Hepatocyte (in vitro differentiated cells): Measurements from ENCODE around the gene TRAPPC2. TPM values are rescaled to one million over a fixed set of nuclear protein-coding genes. Genes with fewer than 3 reads are reported as not detected.
A peak's percentile ranks its signal among the peaks of the same experiment; 100 is the strongest.

ENCODE experiments used
- DNase-seq: peaks from one replicate; pipeline ENCODE4 v3.0.0-alpha.2; 2016; ENCODE audit warnings: low spot score
- H2AFZ ChIP-seq: fragments of 200-600 bp; sonication (generic); 2 replicates; pipeline ENCODE4 v1.6.0; 2016; ENCODE audit warnings: antibody characterized with exemption, mild to moderate bottlenecking
- H3K27ac ChIP-seq: fragments of 200-600 bp; sonication (generic); 2 replicates; pipeline ENCODE4 v1.5.1; 2016; ENCODE audit warnings: mild to moderate bottlenecking
- H3K27me3 ChIP-seq: fragments of 200-600 bp; sonication (generic); 2 replicates; pipeline ENCODE4 v1.6.1; 2016
- H3K36me3 ChIP-seq: fragments of 200-600 bp; sonication (generic); replicated peaks from 2 replicates; pipeline ENCODE4 v1.5.1; 2016; ENCODE audit warnings: low read depth; ENCODE audit not compliant: insufficient read depth
- H3K4me1 ChIP-seq: fragments of 200-600 bp; sonication (generic); 2 replicates; pipeline ENCODE4 v1.5.1; 2016; ENCODE audit warnings: mild to moderate bottlenecking, moderate library complexity; ENCODE audit not compliant: insufficient read depth
- H3K4me2 ChIP-seq: fragments of 200-600 bp; sonication (generic); 2 replicates; pipeline ENCODE4 v1.6.0; 2016
- H3K4me3 ChIP-seq: fragments of 200-600 bp; sonication (generic); 2 replicates; pipeline ENCODE4 v1.5.1; 2016; ENCODE audit warnings: mild to moderate bottlenecking
- H3K79me2 ChIP-seq: fragments of 200-600 bp; sonication (generic); 2 replicates; pipeline ENCODE4 v1.6.0; 2017; ENCODE audit warnings: mild to moderate bottlenecking
- H3K9me2 ChIP-seq: fragments of 200-600 bp; sonication (generic); replicated peaks from 2 replicates; pipeline ENCODE4 v1.6.0; 2017; ENCODE audit warnings: mild to moderate bottlenecking; ENCODE audit not compliant: insufficient read depth
- H3K9me3 ChIP-seq: fragments of 200-600 bp; sonication (generic); 2 replicates; pipeline ENCODE4 v1.5.1; 2016; ENCODE audit warnings: low read depth, mild to moderate bottlenecking
- H4K20me1 ChIP-seq: fragments of 200-600 bp; sonication (generic); 2 replicates; pipeline ENCODE4 v1.6.0; 2016; ENCODE audit warnings: mild to moderate bottlenecking; ENCODE audit not compliant: insufficient read depth, poor library complexity, severe bottlenecking
- CTCF ChIP-seq: fragments of 200-600 bp; sonication (generic); IDR thresholded peaks from 2 replicates; pipeline ENCODE4 v1.5.1; 2016; ENCODE audit warnings: antibody characterized with exemption, mild to moderate bottlenecking; ENCODE audit not compliant: poor library complexity
- EZH2 ChIP-seq: fragments of 200-600 bp; sonication (generic); IDR thresholded peaks from 2 replicates; pipeline ENCODE4 v1.6.1; 2016; ENCODE audit warnings: antibody characterized with exemption, mild to moderate bottlenecking, borderline replicate concordance
- EZH2phosphoT487 ChIP-seq: fragments of 200-600 bp; sonication (generic); IDR thresholded peaks from one replicate; pipeline ENCODE4 v1.6.1; 2018; ENCODE audit warnings: antibody characterized with exemption, mild to moderate bottlenecking, low read depth, moderate library complexity; ENCODE audit not compliant: unreplicated experiment, severe bottlenecking
- WGBS: methylation state at CpG from one replicate; pipeline ENCODE4 v1.1.6; 2016; ENCODE audit warnings: low lambda C conversion rate; ENCODE audit errors: missing lambda C conversion rate; 5-methylcytosine and 5-hydroxymethylcytosine counted together
- polyA plus RNA-seq: library from polyadenylated mRNA; unstranded; fragments of >200 nt; fragmentation: Nextera tagmentation; extraction: Ambion mirVana; gene quantifications from 2 replicates; pipeline ENCODE4 v1.2.1, GENCODE V29; 2016
- total RNA-seq: library from RNA; depleted of rRNA; stranded (reverse); fragments of >200 nt; gene quantifications from 2 replicates; pipeline ENCODE4 v1.2.3, GENCODE V29; 2014

TRAPPC2 gene
- total and polyA plus RNA-seq, 2 experiments from 2014 or later = 15.8 to 24.8 TPM

DNA sequence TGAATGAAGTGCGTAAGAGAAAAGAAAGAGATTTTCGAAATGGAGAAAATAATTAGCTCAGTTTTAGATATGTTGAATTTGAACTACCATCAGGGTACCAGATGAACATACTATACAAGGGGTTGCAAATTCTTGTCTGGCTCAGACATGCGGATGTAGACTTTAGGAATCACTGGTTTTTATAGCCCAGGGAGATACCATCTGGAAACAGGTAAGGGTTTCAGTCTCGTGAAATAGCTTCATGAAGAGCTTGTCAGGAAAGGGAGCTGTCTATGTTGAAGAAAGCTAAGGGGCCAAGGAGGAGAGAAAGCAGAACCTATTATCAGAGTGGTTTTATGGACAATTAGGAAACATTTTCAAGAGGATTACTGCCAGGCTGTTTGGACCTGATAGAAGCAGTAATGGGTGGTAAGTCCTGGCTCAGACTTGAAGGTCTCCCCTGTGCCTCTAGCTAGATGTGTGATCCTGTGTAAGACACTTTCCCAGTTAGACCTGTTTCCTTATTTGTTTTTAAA lies 38.8 kb downstream of the TRAPPC2 start:
- H3K79me2 ChIP-seq = peaks cover 96% of the 10 kb centered on the region
- peak overlapping the region; percentile 10 for H3K27ac ChIP-seq
- H3K4me3 ChIP-seq = no peak overlapping the region
- H3K4me2 ChIP-seq = peak overlapping the region; percentile 16
- H3K9me3 ChIP-seq = no peaks in the 10 kb centered on the region
- DNase-seq = no peak
- peaks cover 62% of the 10 kb centered on the region for H4K20me1 ChIP-seq
- no peaks in the 10 kb centered on the region for H3K36me3 ChIP-seq
- no peak overlapping the region for H2AFZ ChIP-seq
- no peaks in the 10 kb centered on the region for H3K27me3 ChIP-seq
- no peak for TF ChIP-seq EZH2
- TF ChIP-seq EZH2phosphoT487 = no peak
- no peak for TF ChIP-seq CTCF
- peaks cover 14% of the 10 kb centered on the region for H3K4me1 ChIP-seq
- 74% methylated on average over 4 of the region's 4 CpGs for WGBS
- no peaks in the 10 kb centered on the region for H3K9me2 ChIP-seq

DNA sequence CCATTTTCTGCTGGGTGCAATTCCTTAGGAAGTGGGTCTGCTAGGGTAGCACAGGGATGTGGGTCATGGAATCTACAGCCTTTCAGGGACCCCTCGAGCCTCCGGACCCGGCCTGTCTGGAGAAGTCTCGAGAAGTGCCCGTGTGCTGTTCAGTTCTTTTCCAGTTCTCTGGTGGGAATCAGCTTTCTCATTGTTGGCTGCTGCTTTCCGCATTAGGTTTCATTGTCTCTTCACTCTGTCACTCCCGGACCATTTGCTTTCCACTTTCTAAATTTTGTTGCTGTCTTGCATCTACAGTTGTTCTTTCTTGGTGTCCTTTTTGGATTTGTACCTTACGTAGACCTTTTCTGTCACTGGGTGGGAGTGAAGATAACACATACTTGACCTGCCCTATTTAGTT lies 39.4 kb downstream of the TRAPPC2 start:
- WGBS = 80% methylated on average over 8 of the region's 8 CpGs
- no peak overlapping the region for H2AFZ ChIP-seq
- no peaks in the 10 kb centered on the region for H3K27me3 ChIP-seq
- H3K9me3 ChIP-seq = no peaks in the 10 kb centered on the region
- peak overlapping the region; percentile 10 for H3K27ac ChIP-seq
- H3K36me3 ChIP-seq = no peaks in the 10 kb centered on the region
- DNase-seq = no peak
- H3K9me2 ChIP-seq = no peaks in the 10 kb centered on the region
- H3K4me1 ChIP-seq = peaks cover 14% of the 10 kb centered on the region
- no peak overlapping the region for H3K4me3 ChIP-seq
- peak overlapping the region; percentile 16 for H3K4me2 ChIP-seq
- H4K20me1 ChIP-seq = peaks cover 62% of the 10 kb centered on the region
- peaks cover 96% of the 10 kb centered on the region for H3K79me2 ChIP-seq
- TF ChIP-seq CTCF (no peak), EZH2 (no peak), EZH2phosphoT487 (no peak)

DNA sequence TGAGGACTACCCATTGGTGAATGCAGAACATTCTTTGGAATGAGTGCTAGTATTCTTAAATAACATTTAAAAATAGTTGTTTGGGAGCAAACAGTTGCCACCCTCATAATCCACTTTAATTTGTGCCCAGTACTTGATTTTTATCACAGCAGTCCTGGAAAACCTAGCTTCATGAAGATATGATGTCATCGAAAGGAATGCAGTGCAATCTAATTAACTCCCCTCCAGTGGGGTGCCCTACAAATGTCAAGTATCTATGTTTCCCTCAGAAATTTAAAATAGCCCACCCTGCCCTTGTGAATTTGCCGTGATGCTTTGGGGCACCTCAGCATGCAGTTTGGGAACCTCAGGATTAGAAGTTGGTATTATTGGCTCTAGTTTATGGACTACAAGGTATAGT lies 40.1 kb downstream of the TRAPPC2 start:
- no peak overlapping the region for H3K27ac ChIP-seq
- TF ChIP-seq EZH2phosphoT487 (no peak), EZH2 (no peak), CTCF (no peak)
- H3K36me3 ChIP-seq = no peaks in the 10 kb centered on the region
- WGBS = 80% methylated on average over 2 of the region's 2 CpGs
- no peaks in the 10 kb centered on the region for H3K9me2 ChIP-seq
- DNase-seq = no peak
- peaks cover 14% of the 10 kb centered on the region for H3K4me1 ChIP-seq
- H4K20me1 ChIP-seq = peaks cover 59% of the 10 kb centered on the region
- H3K9me3 ChIP-seq = no peaks in the 10 kb centered on the region
- no peak overlapping the region for H3K4me3 ChIP-seq
- no peaks in the 10 kb centered on the region for H3K27me3 ChIP-seq
- no peak overlapping the region for H2AFZ ChIP-seq
- peak overlapping the region; percentile 74 for H3K4me2 ChIP-seq
- H3K79me2 ChIP-seq = peaks cover 97% of the 10 kb centered on the region
